Astrocyte (in vitro differentiated cells and primary cell): Measurements from ENCODE around the gene EEA1. TPM values are rescaled to one million over a fixed set of nuclear protein-coding genes. Genes with fewer than 3 reads are reported as not detected.

Source experiments
- DNase-seq: peaks from one replicate; pipeline ENCODE4 v3.0.0-alpha.2; 2010; ENCODE audit warnings: low read depth
- FAIRE-seq: peaks from 2 replicates; lab custom pipeline; 2011; peaks lifted over from hg19 to GRCh38; lab: Jason Lieb, UNC
- H2AFZ ChIP-seq: 2 replicates; pipeline ENCODE4 v1.6.0; 2012; ENCODE audit warnings: low read depth, low read length, inconsistent platforms
- H3K27ac ChIP-seq: 2 replicates; pipeline ENCODE4 v1.5.1; 2011; ENCODE audit warnings: low read depth, low read length, inconsistent platforms
- H3K27me3 ChIP-seq: 2 replicates; pipeline ENCODE4 v1.6.0; 2011; ENCODE audit warnings: low read length, inconsistent platforms; ENCODE audit not compliant: insufficient read depth
- H3K36me3 ChIP-seq: 2 replicates; pipeline ENCODE4 v1.5.1; 2011; ENCODE audit warnings: low read length, inconsistent platforms; ENCODE audit not compliant: insufficient read depth
- H3K4me1 ChIP-seq: 2 replicates; pipeline ENCODE4 v1.5.1; 2011; ENCODE audit warnings: low read length, inconsistent platforms; ENCODE audit not compliant: insufficient read depth
- H3K4me2 ChIP-seq: 2 replicates; pipeline ENCODE4 v1.6.0; 2012; ENCODE audit warnings: low read length, inconsistent platforms
- H3K4me3 ChIP-seq: 2 replicates; pipeline ENCODE4 v1.5.1; 2011; ENCODE audit warnings: low read depth, mild to moderate bottlenecking, low read length, inconsistent platforms; ENCODE audit not compliant: insufficient read depth
- H3K79me2 ChIP-seq: 2 replicates; pipeline ENCODE4 v1.6.0; 2012; ENCODE audit warnings: mild to moderate bottlenecking, low read length, inconsistent platforms; ENCODE audit not compliant: insufficient read depth
- H3K9ac ChIP-seq: 2 replicates; pipeline ENCODE4 v1.6.0; 2012; ENCODE audit warnings: mild to moderate bottlenecking, low read length, inconsistent platforms
- H3K9me3 ChIP-seq: 2 replicates; pipeline ENCODE4 v1.5.1; 2012; ENCODE audit warnings: low read depth, mild to moderate bottlenecking, low read length, inconsistent platforms; ENCODE audit not compliant: insufficient read depth
- H4K20me1 ChIP-seq: 2 replicates; pipeline ENCODE4 v1.6.0; 2012; ENCODE audit warnings: low read length, inconsistent platforms; ENCODE audit not compliant: insufficient read depth
- H3K27ac Mint-ChIP-seq: one replicate; pipeline ENCODE4 v1.8.0; 2021; ENCODE audit warnings: mild to moderate bottlenecking, mixed read lengths; ENCODE audit not compliant: unreplicated experiment
- H3K27me3 Mint-ChIP-seq: one replicate; pipeline ENCODE4 v1.8.0; 2021; ENCODE audit warnings: low read depth, mixed read lengths; ENCODE audit not compliant: unreplicated experiment
- H3K36me3 Mint-ChIP-seq: one replicate; pipeline ENCODE4 v1.8.0; 2021; ENCODE audit warnings: low read depth, mixed read lengths; ENCODE audit not compliant: unreplicated experiment
- H3K4me1 Mint-ChIP-seq: one replicate; pipeline ENCODE4 v1.8.0; 2021; ENCODE audit warnings: low read depth, mixed read lengths; ENCODE audit not compliant: unreplicated experiment
- H3K4me3 Mint-ChIP-seq: one replicate; pipeline ENCODE4 v1.8.0; 2021; ENCODE audit warnings: mild to moderate bottlenecking, moderate library complexity, mixed read lengths; ENCODE audit not compliant: unreplicated experiment
- H3K9me3 Mint-ChIP-seq: one replicate; pipeline ENCODE4 v1.8.0; 2021; ENCODE audit warnings: mild to moderate bottlenecking, mixed read lengths; ENCODE audit not compliant: unreplicated experiment
- CTCF ChIP-seq: IDR thresholded peaks from 2 replicates; pipeline ENCODE4 v1.5.1; 2011; ENCODE audit warnings: low read depth, mild to moderate bottlenecking, inconsistent platforms, low read length, moderate library complexity; ENCODE audit not compliant: insufficient read depth
- EZH2 ChIP-seq: IDR thresholded peaks from 2 replicates; pipeline ENCODE4 v1.6.1; 2012; ENCODE audit warnings: mild to moderate bottlenecking, low read length, inconsistent platforms; ENCODE audit not compliant: insufficient read depth
- total RNA-seq: library from RNA; stranded (reverse); gene quantifications from 2 replicates; pipeline ENCODE4 v1.2.1, GENCODE V29; 2021

Gene EEA1
- total RNA-seq, 1 donor from 2014 or later, result 36.5 TPM

GRCh38 chr12:92721656-92722055 lies 207.4 kb downstream of the EEA1 start:
- no peaks in the 10 kb centered on the region for H3K36me3 Mint-ChIP-seq
- H3K9me3 ChIP-seq, result no peaks in the 10 kb centered on the region
- no peak overlapping the region for H3K27ac ChIP-seq
- peaks cover 9% of the 10 kb centered on the region for H3K4me1 Mint-ChIP-seq
- peak overlapping the region; percentile 59 for H3K27ac Mint-ChIP-seq
- no peaks in the 10 kb centered on the region for H3K27me3 ChIP-seq
- FAIRE-seq (no peak), DNase-seq (no peak)
- H3K36me3 ChIP-seq, result no peaks in the 10 kb centered on the region
- no peak overlapping the region for H3K9ac ChIP-seq
- no peak overlapping the region for H3K4me3 Mint-ChIP-seq
- no peak overlapping the region for H3K4me3 ChIP-seq
- H4K20me1 ChIP-seq, result no peaks in the 10 kb centered on the region
- TF ChIP-seq CTCF (no peak), EZH2 (no peak)
- H3K9me3 Mint-ChIP-seq, result peaks cover 10% of the 10 kb centered on the region
- H2AFZ ChIP-seq, result no peak overlapping the region
- H3K79me2 ChIP-seq, result no peaks in the 10 kb centered on the region
- no peaks in the 10 kb centered on the region for H3K27me3 Mint-ChIP-seq
- H3K4me1 ChIP-seq, result peaks cover 10% of the 10 kb centered on the region
- no peak overlapping the region for H3K4me2 ChIP-seq

- H3K4me3 ChIP-seq, result no peak overlapping the region
- H3K9me3 Mint-ChIP-seq, result peaks cover 10% of the 10 kb centered on the region
- no peak overlapping the region for H3K9ac ChIP-seq
- H3K27me3 Mint-ChIP-seq, result no peaks in the 10 kb centered on the region
- H2AFZ ChIP-seq, result no peak overlapping the region
- peaks cover 10% of the 10 kb centered on the region for H3K4me1 ChIP-seq
- H3K4me3 Mint-ChIP-seq, result peak overlapping the region; percentile 64
- TF ChIP-seq EZH2 (no peak), CTCF (no peak)
- DNase-seq, result peak; percentile 58
- no peaks in the 10 kb centered on the region for H3K9me3 ChIP-seq
- no peak overlapping the region for H3K4me2 ChIP-seq
- no peaks in the 10 kb centered on the region for H3K36me3 Mint-ChIP-seq
- no peak overlapping the region for H3K27ac ChIP-seq
- H3K4me1 Mint-ChIP-seq, result peaks cover 9% of the 10 kb centered on the region
- H4K20me1 ChIP-seq, result no peaks in the 10 kb centered on the region
- peak overlapping the region; percentile 59 for H3K27ac Mint-ChIP-seq
- FAIRE-seq, result no peak
- H3K27me3 ChIP-seq, result no peaks in the 10 kb centered on the region
- H3K36me3 ChIP-seq, result no peaks in the 10 kb centered on the region
- H3K79me2 ChIP-seq, result no peaks in the 10 kb centered on the region
Measured at GRCh38 chr12:92721130-92721529, 208.0 kb downstream of the EEA1 start.

Other genes with a start within 250 kb of the EEA1 start
- gene PLEKHG7, start 226.3 kb downstream of the EEA1 start, total RNA-seq, result 0.14 and 0.68 TPM in 2 replicates